HuH-7.5 (cell line): ENCODE measurements around the gene OLA1.

Experiments
- DNase-seq: peaks from one replicate; pipeline ENCODE4 v3.0.0; 2011; ENCODE audit warnings: low spot score

The OLA1 gene

GRCh38 chr2:174224125-174224524 lies 24.2 kb downstream of the OLA1 start:
- DNase-seq: no peak

GRCh38 chr2:174223388-174223787 lies 24.9 kb downstream of the OLA1 start:
- no peak for DNase-seq

- no peak for DNase-seq
These were observed 26.2 kb downstream of the OLA1 start for GRCh38 chr2:174222154-174222553.

- DNase-seq: no peak
These were observed 29.0 kb downstream of the OLA1 start for GRCh38 chr2:174219321-174219720.

DNA sequence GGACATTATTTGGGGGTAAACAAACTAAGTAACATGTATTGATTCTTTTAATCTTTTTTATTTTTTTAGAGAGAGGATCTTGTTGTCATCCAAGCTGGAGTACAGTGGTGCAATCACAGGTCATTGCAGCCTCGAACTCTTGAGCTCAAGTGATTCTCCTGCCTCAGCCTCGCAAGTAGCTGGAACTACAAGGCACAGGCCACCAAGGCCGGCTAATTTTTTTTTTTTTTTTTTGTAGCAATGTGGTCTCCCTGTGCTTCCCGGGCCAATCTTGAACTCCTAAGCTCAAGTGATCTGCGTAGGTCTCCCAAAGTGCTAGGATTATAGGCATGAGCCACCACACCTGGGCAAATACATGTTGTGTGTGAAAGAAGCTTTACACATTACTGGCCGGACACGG lies 29.6 kb downstream of the OLA1 start:
- DNase-seq: no peak

DNA sequence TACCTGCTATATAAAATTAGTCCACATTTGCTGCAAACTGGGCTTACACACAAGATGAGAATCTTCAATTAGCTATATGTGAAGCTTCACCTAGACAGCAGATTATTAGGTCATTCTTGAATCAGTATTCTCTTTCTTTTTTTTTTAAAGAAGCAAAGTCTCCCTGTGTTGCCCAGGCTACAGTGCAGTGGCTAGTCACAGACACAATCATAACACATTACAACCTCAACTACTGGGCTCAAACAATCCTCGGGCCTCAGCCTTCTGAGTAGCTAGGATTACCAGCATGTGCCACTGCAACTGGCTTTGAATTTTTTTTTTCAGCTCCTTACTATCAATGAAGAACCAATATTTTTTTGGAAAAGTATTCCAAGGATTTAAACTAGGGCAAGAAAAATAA lies 30.5 kb downstream of the OLA1 start:
- no peak for DNase-seq

GRCh38 chr2:174211954-174212353 lies 36.4 kb downstream of the OLA1 start:
- DNase-seq: no peak

GRCh38 chr2:174210862-174211261 lies 37.5 kb downstream of the OLA1 start:
- no peak for DNase-seq

GRCh38 chr2:174209325-174209724 lies 39.0 kb downstream of the OLA1 start:
- DNase-seq: no peak

GRCh38 chr2:174208026-174208425 lies 40.3 kb downstream of the OLA1 start:
- no peak for DNase-seq

GRCh38 chr2:174205562-174205961 lies 42.8 kb downstream of the OLA1 start:
- DNase-seq: no peak

DNA sequence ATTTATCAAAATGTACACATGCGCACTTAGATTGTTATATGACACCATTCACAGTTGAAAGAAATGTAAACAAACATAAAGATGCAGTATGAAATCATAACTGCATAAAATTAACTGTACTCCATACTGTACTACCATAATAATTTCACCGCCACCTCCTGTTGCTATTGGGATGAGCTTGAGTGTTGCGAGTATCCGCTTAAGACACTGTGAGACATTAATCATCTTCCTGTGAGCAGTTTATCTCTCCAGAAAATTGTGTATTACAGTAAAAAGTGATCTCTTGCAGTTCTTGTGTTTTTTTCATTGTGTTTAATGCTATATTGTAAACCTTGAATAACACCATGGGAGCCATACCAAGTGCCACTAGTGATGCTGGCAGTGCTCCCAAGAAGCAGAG lies 46.1 kb downstream of the OLA1 start:
- no peak for DNase-seq

DNA sequence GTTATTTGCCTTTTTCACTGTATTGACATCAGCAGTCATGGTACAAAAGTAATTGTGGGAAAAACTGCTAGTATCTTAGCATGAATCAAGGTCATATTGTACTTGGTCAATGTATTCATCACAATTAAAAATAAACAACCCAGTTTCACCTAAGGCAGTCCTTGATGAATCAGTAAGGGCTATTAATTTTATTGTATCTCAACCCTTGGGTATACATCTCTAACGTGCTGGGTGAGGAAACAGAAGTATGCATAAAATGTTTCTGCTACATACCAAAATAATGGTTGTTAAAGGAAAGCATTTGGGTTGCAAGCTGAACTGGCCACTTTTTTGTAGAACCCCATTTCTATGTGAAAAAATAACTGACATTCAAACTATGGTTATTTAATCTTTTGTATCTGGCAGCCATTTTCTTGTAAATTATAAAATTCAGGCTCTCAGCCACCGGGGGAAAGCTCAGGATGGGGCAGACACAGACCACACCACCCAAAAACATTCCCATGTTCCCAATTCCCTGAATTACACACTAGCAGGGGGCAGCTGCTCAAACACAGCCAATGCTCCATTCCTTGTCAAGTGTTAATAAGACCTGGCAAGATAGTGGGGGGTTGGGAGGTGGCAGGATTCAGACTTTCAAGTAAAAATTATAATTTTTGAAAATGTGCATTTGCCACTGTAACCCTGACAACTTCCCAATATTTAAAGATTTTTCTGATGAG lies 49.3 kb downstream of the OLA1 start:
- DNase-seq: no peak

DNA sequence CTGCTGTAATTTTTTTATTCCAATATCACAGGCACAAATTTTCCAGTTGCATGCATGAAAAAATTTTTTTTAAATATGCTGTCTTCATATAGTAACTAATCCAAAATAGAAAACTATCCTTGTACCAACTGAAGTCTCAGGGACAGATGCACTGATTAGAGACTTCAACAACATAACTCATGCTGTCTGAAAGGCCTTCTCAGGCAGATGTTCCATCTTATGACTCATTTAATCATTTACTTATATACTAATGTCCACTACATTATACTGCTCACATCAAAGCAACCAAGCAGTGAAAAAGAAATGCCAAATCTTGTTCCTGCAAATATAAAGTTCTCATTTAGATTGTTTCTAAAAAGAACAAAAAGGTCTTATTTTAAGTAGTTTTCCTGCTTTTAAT lies 53.1 kb downstream of the OLA1 start:
- no peak for DNase-seq

DNA sequence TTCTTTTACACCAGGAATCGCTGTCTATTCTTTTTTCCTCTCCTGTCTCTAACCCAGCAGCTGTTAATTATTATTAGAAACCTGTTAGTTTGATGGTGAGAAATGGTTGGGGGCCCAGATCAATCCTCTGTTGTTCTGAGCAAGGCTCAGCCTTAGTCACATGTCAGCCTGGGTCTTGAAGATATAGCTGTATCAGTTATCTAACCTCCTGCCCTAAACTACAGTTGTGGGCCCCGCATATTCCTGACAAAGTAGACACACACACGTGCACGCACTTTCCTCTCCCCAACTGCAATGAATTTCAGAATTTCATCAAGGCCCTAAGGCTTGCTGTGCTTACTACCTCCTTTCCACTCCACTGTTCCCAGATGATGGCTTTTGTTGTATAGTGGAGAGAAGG lies 54.6 kb downstream of the OLA1 start:
- DNase-seq: no peak

DNA sequence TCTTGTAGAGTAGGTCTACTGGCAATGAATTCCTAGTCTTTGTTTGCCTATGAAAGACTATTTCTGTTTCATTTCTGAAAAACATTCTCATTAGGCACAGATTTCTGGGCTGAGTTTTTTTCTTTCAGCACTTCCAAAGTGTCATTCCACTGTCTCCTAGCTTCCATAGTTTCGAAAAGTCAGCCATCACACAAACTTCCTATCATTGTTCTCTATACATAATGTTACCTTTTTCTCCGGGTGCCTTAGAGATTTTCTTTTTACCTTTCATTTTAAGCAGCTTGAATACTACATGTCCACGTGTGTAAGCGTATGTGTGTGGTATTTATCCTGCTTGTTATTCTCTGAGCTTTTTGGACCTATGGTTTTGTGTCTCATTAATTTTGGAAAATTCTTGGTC lies 55.7 kb downstream of the OLA1 start:
- no peak for DNase-seq

- no peak for DNase-seq
These were observed 56.8 kb downstream of the OLA1 start for GRCh38 chr2:174191342-174192074.

DNA sequence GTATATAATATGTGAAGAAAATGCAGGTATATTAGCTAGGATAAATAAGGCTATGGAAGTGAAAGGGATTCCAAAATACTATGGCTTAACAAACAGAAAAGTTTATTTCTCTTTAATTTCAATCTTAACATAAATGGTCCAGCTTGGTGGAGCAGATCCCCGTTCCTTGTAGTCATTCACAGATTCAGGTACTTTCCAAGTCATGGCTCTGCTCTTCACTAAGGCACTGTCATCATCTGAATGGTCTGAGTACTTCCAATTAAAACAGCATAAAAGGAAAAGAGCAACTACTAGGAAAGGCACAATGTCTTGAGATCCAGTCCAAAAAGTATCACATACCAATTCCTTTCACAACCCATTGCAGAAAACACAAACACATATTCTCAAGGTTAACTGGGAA lies 63.4 kb downstream of the OLA1 start:
- no peak for DNase-seq

DNA sequence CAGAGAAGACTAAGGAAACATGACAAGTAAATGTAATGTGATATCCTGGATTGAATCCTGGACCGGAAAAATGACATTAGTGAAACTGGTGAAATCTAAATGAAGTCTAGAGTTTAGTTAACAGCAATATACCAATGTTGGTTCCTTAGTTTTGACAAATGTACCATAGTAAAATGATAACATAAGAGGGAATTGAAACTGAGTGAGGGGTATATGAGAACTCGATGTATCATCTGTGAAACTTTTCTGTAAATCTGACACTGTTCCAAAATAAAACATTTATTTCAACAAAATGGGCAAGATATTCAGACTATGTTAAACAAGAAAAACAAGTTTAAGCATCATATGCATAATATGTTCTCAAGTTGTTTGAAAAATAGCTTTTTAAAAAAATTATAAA lies 63.8 kb downstream of the OLA1 start:
- DNase-seq: no peak

DNA sequence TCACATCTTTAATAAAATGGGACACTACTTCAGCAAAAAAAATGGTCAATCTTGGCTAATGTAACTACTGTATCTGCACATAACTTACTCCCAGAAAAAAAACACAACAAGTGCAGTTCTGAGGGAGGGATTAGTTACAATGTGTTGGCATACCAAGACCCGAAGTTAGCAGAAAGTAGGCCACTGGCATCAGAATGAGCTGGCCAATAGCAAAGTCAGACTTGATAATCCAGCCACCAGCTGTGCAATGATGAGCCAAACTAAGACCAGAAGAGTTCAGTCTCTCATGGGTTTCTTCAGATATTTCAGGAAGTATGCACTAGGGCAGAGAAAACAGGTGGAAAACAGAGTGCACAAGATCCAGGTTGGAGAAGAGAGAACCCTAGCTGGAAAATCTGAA lies 65.3 kb downstream of the OLA1 start:
- DNase-seq: no peak

DNA sequence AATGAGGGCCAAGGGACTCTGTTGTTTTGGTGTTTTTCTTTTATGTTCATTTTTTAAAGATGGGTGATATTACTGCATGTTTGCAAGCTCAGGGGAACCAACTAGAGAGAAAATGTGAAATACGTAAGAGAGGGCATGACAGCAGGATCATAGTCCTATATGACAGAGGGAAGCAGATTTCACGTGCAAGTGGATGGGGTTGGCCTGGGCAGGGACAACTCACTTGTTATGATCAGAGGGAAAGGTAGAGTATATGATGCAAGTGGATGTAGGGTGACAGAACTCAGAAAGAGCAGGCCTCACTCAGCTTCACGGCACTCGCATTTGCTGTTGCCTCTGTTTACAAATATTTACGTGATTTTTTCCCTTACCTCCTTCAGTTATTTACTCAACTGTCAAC lies 67.0 kb downstream of the OLA1 start:
- DNase-seq: no peak

- no peak for DNase-seq
These were observed 67.6 kb downstream of the OLA1 start for GRCh38 chr2:174180726-174181236.

- DNase-seq: no peak
These were observed 68.1 kb downstream of the OLA1 start for GRCh38 chr2:174180165-174180724.
